NAMALWA (cell line): ENCODE measurements around the gene CYP4V2.

Experiments used
- DNase-seq: peaks from one replicate; pipeline ENCODE4 v3.0.0-alpha.2; 2015; ENCODE audit warnings: low spot score

CYP4V2 gene

DNA sequence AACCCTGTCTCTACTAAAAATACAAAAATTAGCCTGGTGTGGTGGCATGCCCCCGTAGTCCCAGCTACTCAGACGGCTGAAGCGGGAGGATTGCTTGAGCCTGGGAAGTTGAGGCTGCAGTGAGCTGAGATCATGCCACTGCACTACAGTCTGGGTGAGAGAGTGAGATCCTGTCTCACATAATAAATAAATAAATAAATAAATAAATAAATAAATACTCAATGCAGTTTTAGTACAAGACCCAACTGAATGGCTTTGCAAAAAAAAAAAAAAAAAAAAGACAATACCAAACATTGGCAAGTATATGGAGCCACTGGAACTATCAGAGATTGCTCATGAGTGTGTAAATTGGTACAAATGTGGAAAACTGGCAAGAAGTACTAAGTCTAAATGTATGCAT lies 3.3 kb upstream of the CYP4V2 start:
- DNase-seq = no peak

DNA sequence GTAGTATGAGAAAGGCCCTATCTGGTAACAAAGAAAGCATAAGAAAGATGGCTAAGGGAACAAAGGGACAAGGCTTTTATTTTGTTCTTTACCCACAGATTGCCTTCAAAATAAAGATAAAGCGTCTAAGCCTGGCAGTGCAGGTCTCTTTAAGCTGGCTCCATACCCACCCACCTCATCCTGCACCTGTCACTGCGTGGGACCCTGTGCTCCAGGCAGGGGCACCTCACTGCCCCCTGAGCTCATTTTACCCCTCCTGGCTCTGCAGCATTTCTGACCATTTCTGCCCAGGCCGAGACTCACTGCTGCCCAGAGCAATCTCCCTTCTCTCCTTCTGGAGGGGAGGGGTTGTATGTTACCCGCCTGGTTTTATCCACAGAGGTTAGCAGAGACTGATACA lies 1.7 kb upstream of the CYP4V2 start:
- no peak for DNase-seq

DNA sequence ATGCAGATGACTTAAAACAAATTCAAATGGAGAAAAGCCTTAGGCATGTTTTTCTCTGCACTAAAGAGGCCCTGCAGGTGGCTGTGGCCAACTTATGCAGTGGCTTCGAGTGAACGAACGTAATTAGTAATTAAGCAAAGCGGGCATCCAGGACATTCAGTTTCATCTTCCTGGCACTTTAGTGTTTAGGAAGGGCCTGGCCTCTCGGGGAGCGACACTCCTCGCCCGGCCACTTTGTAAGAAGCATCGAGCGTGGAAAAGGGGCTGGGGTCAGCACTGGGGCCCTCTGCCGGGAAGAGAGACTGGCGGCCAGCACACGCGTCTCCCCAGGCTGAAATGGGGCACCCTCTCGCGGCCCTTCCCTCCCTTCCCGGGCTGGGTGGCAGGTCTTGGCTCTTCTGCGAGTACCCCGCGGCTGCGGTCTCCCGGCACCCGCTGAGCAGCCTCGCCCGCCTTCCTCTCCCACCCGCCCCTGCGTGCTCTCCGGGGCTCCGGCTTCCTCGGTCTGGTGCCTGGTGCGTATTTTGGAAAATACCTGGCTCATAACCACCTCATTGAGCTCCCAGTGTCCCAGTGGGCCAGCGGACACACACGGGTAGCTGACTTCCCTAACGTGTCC lies 677 bp upstream of the CYP4V2 start:
- DNase-seq = peak; percentile 74

GRCh38 chr4:186192066-186192612 lies 772 bp downstream of the CYP4V2 start:
- peak; percentile 30 for DNase-seq

- no peak for DNase-seq
Observed at GRCh38 chr4:186193851-186194250, 2.5 kb downstream of the CYP4V2 start.

DNA sequence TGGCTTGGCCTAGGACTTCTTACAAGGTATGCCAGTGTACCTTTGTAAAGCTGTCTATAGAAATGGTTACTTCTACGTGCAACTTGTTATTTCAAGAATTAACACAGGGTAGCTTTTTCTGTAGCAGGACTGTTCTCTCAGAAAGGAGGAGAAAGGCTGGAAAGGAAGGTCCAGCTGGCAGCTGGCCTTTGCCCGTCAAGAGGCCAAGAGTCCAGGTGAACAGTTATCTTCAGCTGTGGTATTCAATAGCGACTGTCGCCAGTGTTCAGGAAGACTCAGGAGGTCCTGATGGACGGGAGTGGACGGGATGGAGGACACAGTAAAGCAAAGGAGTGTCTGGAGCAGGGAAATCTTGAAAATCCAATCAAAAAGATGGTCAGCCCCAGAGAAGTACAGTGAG lies 4.7 kb downstream of the CYP4V2 start:
- no peak for DNase-seq

GRCh38 chr4:186200516-186200915 lies 9.1 kb downstream of the CYP4V2 start:
- no peak for DNase-seq

GRCh38 chr4:186201010-186201409 lies 9.6 kb downstream of the CYP4V2 start:
- no peak for DNase-seq

- peak; percentile 90 for DNase-seq
Observed at GRCh38 chr4:186201535-186202230, 10.3 kb downstream of the CYP4V2 start.

- no peak for DNase-seq
Observed at GRCh38 chr4:186202490-186203140, 11.2 kb downstream of the CYP4V2 start.

DNA sequence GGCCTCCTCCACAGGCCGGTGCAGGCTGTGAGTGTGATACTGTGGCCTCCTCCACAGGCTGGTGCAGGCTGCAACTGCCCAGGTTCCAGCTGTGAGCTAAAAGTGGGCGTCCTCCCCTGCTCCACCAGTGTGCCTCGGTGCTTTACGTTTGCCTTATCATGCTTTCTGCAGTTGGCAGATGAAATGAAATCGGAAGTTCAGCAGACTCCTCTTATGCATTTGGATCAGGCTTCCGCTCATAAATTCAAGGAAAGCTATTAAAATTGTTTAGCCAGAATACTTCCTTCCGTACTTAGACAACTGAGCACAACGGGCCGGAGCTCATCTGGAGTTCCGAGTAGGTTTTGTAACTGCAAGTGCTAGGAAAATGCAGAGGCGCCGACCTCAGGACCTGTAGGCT lies 12.0 kb downstream of the CYP4V2 start:
- no peak for DNase-seq

DNA sequence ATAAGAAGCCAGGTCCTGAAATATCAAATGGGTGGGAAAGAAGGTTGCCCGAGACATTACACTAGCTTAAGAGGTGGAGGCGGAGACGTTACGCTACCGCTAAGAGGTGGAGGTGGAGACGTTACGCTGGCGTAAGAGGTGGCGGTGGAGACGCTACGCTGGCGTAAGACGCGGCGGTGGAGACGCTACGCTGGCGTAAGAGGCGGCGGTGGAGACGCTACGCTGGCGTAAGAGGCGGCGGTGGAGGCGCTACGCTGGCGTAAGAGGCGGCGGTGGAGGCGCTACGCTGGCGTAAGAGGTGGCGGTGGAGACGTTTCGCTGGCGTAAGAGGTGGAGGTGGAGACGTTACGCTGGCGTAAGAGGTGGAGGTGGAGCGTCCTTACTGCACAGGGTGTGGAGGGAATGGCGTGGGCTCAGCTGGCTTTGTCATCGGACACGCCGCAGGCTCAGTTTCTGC lies 12.8 kb downstream of the CYP4V2 start:
- DNase-seq = no peak

GRCh38 chr4:186204686-186205085 lies 13.3 kb downstream of the CYP4V2 start:
- no peak for DNase-seq

- DNase-seq = no peak
Observed at GRCh38 chr4:186205156-186205555, 13.8 kb downstream of the CYP4V2 start.

DNA sequence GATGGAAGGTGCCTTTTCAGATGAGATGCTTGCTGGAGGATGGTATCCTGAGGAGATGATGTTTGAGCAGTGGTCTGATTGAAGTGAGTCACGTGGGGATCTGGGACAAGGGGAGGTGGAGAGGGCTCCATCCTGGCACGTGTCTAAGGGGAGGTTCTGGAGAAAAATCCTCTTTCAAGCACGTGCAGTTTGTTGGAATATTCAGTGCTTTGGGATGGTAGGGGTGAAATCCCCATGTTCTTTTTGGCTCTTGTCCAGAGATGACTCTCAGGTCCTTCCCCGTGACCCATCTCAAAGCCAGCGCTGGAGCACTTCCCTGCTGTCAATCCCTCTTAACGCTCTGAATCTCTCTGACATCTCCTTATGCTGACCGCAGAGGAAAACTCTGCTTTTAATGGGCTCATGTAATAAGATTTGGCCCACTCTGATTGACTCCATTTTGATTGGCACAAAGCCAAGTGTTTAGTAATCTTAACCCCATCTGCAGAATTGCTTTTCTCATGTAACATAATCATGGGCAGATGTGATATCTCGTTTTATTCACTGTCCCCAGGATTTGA lies 25.2 kb downstream of the CYP4V2 start:
- DNase-seq = no peak

DNA sequence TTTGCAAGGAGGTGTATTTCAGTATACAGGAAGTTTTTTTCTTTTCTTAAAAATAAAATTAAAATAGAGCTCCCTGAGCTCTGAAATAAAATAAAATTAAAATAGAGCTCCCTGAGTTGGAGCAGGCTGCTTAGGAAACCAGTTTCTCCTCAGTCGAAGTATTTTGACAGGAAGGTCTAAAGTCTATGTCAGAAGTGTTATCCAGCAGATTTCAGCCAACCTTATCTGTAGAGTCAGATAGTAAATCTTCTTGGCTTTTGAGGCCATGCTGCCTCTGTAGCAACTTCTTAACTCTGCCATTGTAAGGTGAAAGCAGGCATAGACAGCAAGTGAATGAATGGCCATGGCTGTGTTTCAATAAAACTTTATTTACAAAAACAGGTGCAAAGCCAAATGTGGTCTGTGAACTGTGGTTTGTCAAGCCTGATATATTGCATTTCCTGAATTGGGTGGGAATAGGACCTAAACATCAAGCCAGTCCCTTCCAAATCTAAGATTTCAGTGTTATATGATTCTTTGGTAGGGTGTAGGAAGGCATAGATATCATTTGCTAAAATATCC lies 26.4 kb downstream of the CYP4V2 start:
- peak; percentile 35 for DNase-seq

DNA sequence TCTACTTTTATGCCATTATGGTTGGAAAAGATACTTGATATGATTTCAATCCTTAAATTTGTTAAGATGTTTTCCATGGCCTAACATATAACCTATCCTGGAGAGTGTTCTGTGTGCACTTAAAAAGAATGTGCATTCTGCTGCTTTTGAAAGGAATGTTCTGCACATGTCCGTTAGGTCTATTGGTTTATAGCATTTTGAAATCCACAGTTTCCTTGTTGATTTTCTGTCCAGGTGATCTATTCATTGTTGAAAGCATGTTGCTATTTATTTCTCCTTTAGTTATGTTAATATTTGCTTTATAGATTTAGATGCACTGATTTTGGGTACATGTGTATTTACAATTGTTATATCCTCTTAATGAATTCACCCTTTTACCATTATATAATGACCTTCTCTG lies 30.3 kb downstream of the CYP4V2 start:
- DNase-seq = no peak

- no peak for DNase-seq
Observed at GRCh38 chr4:186225848-186226247, 34.5 kb downstream of the CYP4V2 start.

- no peak for DNase-seq
Observed at GRCh38 chr4:186226521-186227189, 35.3 kb downstream of the CYP4V2 start.

- DNase-seq = no peak
Observed at GRCh38 chr4:186227221-186227620, 35.9 kb downstream of the CYP4V2 start, which contains the start of gene KLKB1. KLKB1 (plus strand) TSS chr4:186227507; CDS start chr4:186228196, 689 bp downstream.

DNA sequence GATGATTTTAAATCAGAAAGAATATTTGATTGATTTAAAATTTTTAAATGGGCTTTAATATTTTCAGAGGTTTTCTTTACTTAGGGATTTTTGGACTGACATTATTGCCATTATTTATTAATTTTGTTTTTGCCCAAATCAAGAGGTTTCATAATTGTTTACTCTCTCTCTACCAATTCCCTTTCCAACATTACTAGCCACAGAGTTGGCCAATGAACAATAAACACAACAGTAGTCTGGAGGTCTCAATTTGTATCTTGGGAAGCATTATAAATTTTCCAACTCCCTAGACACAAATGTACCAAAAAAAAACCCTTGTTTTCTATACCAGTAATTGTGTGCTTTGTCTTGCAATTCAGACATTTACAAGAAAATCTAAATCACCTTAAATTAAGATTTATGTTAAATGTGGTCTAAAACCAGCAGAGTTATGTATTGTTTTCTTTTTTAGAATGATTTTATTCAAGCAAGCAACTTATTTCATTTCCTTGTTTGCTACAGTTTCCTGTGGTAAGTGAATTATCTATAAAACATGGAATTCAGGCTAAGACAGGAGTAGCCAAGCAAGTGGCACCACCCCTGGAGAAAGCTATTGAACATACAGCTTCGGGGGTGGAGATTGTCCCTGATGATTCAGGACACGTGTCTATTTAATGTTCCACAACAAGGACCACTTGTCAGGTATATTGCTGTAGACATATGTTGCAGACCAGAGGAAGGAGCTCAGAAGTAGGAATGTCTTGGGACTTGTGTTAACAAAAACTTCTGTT lies 36.6 kb downstream of the CYP4V2 start:
- no peak for DNase-seq
